Keratinocyte (primary cell): ENCODE data around the gene MSH2. TPM values are rescaled to one million over a fixed set of nuclear protein-coding genes. Genes with fewer than 3 reads are reported as not detected.

Source experiments
- DNase-seq: peaks from one replicate; pipeline ENCODE4 v3.0.0-alpha.2; 2011; ENCODE audit warnings: low read depth, missing footprints, low spot score
- FAIRE-seq: peaks from 2 replicates; lab custom pipeline; 2011; peaks lifted over from hg19 to GRCh38; lab: Jason Lieb, UNC
- H2AFZ ChIP-seq: 2 replicates; pipeline ENCODE4 v1.6.0; 2012; ENCODE audit warnings: low read length, control low read depth, inconsistent platforms; ENCODE audit not compliant: control insufficient read depth
- H3K27ac ChIP-seq: 2 replicates; pipeline ENCODE4 v1.5.1; 2011; ENCODE audit warnings: low read length; ENCODE audit not compliant: control insufficient read depth, insufficient read depth
- H3K27me3 ChIP-seq: 3 replicates; pipeline ENCODE4 v1.6.0; 2011; ENCODE audit warnings: low read length; ENCODE audit not compliant: control insufficient read depth, insufficient read depth; ENCODE audit errors: extremely low read depth
- H3K36me3 ChIP-seq, 2 experiments: 2 replicates in 1 of 2; 3 replicates in 1 of 2; pipeline ENCODE4 v1.5.1; 2011; ENCODE audit warnings: low read length in 2 of 2, mild to moderate bottlenecking in 1 of 2; ENCODE audit not compliant: control insufficient read depth in 2 of 2, insufficient read depth in 2 of 2; ENCODE audit errors: extremely low read depth in 1 of 2
- H3K4me1 ChIP-seq: 3 replicates; pipeline ENCODE4 v1.5.1; 2011; ENCODE audit warnings: low read length; ENCODE audit not compliant: control insufficient read depth, insufficient read depth; ENCODE audit errors: extremely low read depth
- H3K4me2 ChIP-seq: 3 replicates; pipeline ENCODE4 v1.6.0; 2011; ENCODE audit warnings: low read depth, low read length; ENCODE audit not compliant: control insufficient read depth, insufficient read depth; ENCODE audit errors: extremely low read depth
- H3K4me3 ChIP-seq, 3 experiments: fragments of 200-600 bp in 1 of 3; sonication (generic) in 1 of 3; 2 replicates in 2 of 3; 3 replicates in 1 of 3; pipeline ENCODE4 v1.5.1; 2011 to 2016; ENCODE audit warnings: low read length in 3 of 3, mild to moderate bottlenecking in 3 of 3, control low read depth in 2 of 3, inconsistent platforms in 1 of 3, low read depth in 1 of 3, mixed read lengths in 1 of 3, mixed run types in 1 of 3, moderate library complexity in 1 of 3; ENCODE audit not compliant: control insufficient read depth in 2 of 3, insufficient read depth in 2 of 3; ENCODE audit errors: extremely low read depth in 1 of 3
- H3K79me2 ChIP-seq: 2 replicates; pipeline ENCODE4 v1.6.0; 2012; ENCODE audit warnings: low read length; ENCODE audit not compliant: control insufficient read depth, insufficient read depth
- H3K9ac ChIP-seq: 3 replicates; pipeline ENCODE4 v1.6.0; 2011; ENCODE audit warnings: low read length; ENCODE audit not compliant: control insufficient read depth, insufficient read depth; ENCODE audit errors: extremely low read depth
- H3K9me1 ChIP-seq: 3 replicates; pipeline ENCODE4 v1.6.0; 2011; ENCODE audit warnings: low read length; ENCODE audit not compliant: control insufficient read depth, insufficient read depth; ENCODE audit errors: extremely low read depth
- H3K9me3 ChIP-seq: 2 replicates; pipeline ENCODE4 v1.5.1; 2012; ENCODE audit warnings: low read depth, low read length; ENCODE audit not compliant: control insufficient read depth
- H4K20me1 ChIP-seq: 3 replicates; pipeline ENCODE4 v1.6.0; 2011; ENCODE audit warnings: low read length; ENCODE audit not compliant: control insufficient read depth, insufficient read depth; ENCODE audit errors: extremely low read depth
- CTCF ChIP-seq, 3 experiments: IDR thresholded peaks in 1 of 3; conservative IDR thresholded peaks in 1 of 3; optimal IDR thresholded peaks in 1 of 3; 2 replicates in 2 of 3; 3 replicates in 1 of 3; pipeline versions ENCODE3 to v1.5.1; 2011; ENCODE audit warnings: low read length in 3 of 3, mild to moderate bottlenecking in 3 of 3, moderate library complexity in 2 of 3, control low read depth in 1 of 3, inconsistent platforms in 1 of 3; ENCODE audit not compliant: insufficient read depth in 2 of 3; ENCODE audit errors: extremely low read depth in 1 of 3
- EZH2 ChIP-seq: IDR thresholded peaks from one replicate; pipeline ENCODE4 v1.6.1; 2012; ENCODE audit warnings: inconsistent platforms, mild to moderate bottlenecking, low read length, moderate library complexity
- dilution Hi-C: fragments of 300-500 bp; cut with MboI; formaldehyde crosslinking; loops from one replicate; pipeline ENCODE4 v1.7.0; 2020; ENCODE audit warnings: low sequenced_read_pairs; ENCODE audit not compliant: extremely low pct_ligation_motif_present
- polyA plus RNA-seq, 5 experiments: library from polyadenylated mRNA; depleted of rRNA in 3 of 5; stranded (reverse) in 3 of 5; stranded (forward) in 1 of 5; unstranded in 1 of 5; fragments of >200 nt; gene quantifications; 1 replicate in 1 of 5; 2 replicates in 3 of 5; 3 replicates in 1 of 5; pipeline versions ENCODE4 v1.2.1 to v1.2.3, GENCODE V29; 2011 to 2012; ENCODE audit warnings: missing spikeins in 2 of 5, low read depth in 1 of 5, low replicate concordance in 1 of 5

Gene MSH2
- polyA plus RNA-seq, 1 donor (not counting 4 experiments of a cell fraction or from before 2014, with no cell fraction given), result 16.8 TPM

GRCh38 chr2:47483191-47483590, 80.2 kb downstream of the MSH2 start:
- no peaks in the 10 kb centered on the region for H3K79me2 ChIP-seq
- H2AFZ ChIP-seq, result no peak overlapping the region
- H3K4me1 ChIP-seq, result peaks cover under 1% of the 10 kb centered on the region
- no peak for FAIRE-seq
- DNase-seq, result no peak
- no peaks in the 10 kb centered on the region for H3K27me3 ChIP-seq
- no peak overlapping the region for H3K4me2 ChIP-seq
- H3K36me3 ChIP-seq, result peaks cover 0 to 1% of the 10 kb centered on the region in 2 experiments
- H3K4me3 ChIP-seq, result no peak overlapping the region
- no peaks in the 10 kb centered on the region for H3K9me3 ChIP-seq
- H3K9ac ChIP-seq, result no peak overlapping the region
- no peak overlapping the region for H3K27ac ChIP-seq
- H4K20me1 ChIP-seq, result no peaks in the 10 kb centered on the region
- no peaks in the 10 kb centered on the region for H3K9me1 ChIP-seq
- dilution Hi-C loops, result no loop called here
- TF ChIP-seq CTCF (optimal IDR thresholded peaks at IDR 0.05 in 1 of 3, IDR thresholded peaks at IDR 0.05 in 1 of 3, conservative IDR thresholded peaks at IDR 0.05 in 1 of 3; ENCODE audit: extremely low read depth in 1 of 3, insufficient read depth in 2 of 3, low read length in 3 of 3), result no peak
- TF ChIP-seq EZH2, result no peak

- Histone ChIP-seq H3K36me3 (peaks cover 0 to 1% of the 10 kb centered on the region in 2 experiments), H3K4me1 (peaks cover 13% of the 10 kb centered on the region), H3K9ac (no peak overlapping the region), H3K9me3 (no peaks in the 10 kb centered on the region), H3K27me3 (no peaks in the 10 kb centered on the region), H3K9me1 (no peaks in the 10 kb centered on the region), H3K79me2 (no peaks in the 10 kb centered on the region), H4K20me1 (no peaks in the 10 kb centered on the region), H3K4me2 (no peak overlapping the region), H2AFZ (no peak overlapping the region), H3K4me3 (no peak overlapping the region), H3K27ac (no peak overlapping the region)
- TF ChIP-seq CTCF (optimal IDR thresholded peaks at IDR 0.05 in 1 of 3, IDR thresholded peaks at IDR 0.05 in 1 of 3, conservative IDR thresholded peaks at IDR 0.05 in 1 of 3; ENCODE audit: extremely low read depth in 1 of 3, insufficient read depth in 2 of 3, low read length in 3 of 3) (no peak), EZH2 (no peak)
- no peak for FAIRE-seq
- dilution Hi-C loops, result no loop called here
- no peak for DNase-seq
Observed at GRCh38 chr2:47484396-47484795, 81.4 kb downstream of the MSH2 start.
